HG02981 (cell line): ENCODE data around the gene PIP5KL1.

Experiments used
- ATAC-seq: cut with Tn5 transposase; IDR thresholded peaks from one replicate; pipeline ENCODE4 v1.9.1; 2021; ENCODE audit warnings: mild to moderate bottlenecking, moderate library complexity; ENCODE audit not compliant: unreplicated experiment

PIP5KL1 gene, protein sequence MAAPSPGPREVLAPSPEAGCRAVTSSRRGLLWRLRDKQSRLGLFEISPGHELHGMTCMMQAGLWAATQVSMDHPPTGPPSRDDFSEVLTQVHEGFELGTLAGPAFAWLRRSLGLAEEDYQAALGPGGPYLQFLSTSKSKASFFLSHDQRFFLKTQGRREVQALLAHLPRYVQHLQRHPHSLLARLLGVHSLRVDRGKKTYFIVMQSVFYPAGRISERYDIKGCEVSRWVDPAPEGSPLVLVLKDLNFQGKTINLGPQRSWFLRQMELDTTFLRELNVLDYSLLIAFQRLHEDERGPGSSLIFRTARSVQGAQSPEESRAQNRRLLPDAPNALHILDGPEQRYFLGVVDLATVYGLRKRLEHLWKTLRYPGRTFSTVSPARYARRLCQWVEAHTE

GRCh38 chr9:127930231-127931091 is at the start of gene PIP5KL1:
Gene PIP5KL1, minus strand, starts transcription at chr9:127930777. Its CDS starts 25 bp downstream, at chr9:127930752.
- ATAC-seq, result peak; percentile 77

- peak; percentile 19 for ATAC-seq
Measured at GRCh38 chr9:127980060-127980705, 49.6 kb upstream of the PIP5KL1 start.

- no peak for ATAC-seq
Measured at GRCh38 chr9:127979333-127980059, 48.9 kb upstream of the PIP5KL1 start.

- ATAC-seq, result no peak
Measured at GRCh38 chr9:127979015-127979332, 48.4 kb upstream of the PIP5KL1 start.

- no peak for ATAC-seq
Measured at GRCh38 chr9:127977884-127978647, 47.5 kb upstream of the PIP5KL1 start.

DNA sequence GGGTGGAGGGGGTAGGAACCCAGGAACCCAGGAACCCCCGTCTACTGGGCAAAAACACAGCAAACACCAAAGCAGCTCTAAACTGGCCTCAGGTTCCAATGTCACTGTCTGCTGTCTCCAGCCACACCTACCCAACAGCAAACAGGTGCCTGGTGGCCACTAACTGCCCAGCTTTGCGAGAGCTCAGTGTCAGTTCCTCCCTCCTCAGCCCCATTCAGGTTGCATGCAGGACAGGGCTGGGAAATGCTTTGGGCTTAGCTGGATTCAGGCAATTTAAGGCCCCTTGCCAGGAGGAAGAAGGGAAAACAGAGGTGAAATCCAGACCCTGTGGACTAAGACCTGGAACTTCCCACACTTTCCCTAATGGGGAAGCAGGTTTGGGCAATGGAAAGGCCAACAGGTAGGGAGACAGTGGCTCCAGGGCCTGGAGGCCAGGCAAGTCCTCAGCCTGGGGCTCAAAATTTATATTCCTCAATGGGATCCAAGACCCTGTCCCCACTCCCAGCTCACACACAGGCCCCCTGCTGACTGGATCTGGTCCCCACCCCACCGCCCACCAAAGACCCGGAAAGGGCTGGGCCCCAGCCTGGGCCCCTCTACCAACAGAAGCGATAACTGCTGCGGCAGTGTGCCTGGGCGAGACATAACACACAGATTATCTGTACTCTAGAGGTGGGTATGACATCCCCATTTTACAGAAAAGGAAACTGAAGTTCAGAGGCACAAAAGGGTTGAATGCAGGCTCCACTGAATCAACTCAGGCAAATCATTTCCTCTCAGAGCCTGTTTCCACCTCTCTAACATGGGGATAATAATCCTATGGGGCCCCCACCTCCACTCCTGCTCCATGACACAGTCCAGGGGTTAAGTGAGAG is 46.7 kb upstream of the PIP5KL1 start:
- ATAC-seq, result no peak

GRCh38 chr9:127976498-127976897 is 45.9 kb upstream of the PIP5KL1 start:
- no peak for ATAC-seq

- no peak for ATAC-seq
Measured at GRCh38 chr9:127975376-127976315, 45.1 kb upstream of the PIP5KL1 start.

- no peak for ATAC-seq
Measured at GRCh38 chr9:127974769-127975261, 44.2 kb upstream of the PIP5KL1 start.

DNA sequence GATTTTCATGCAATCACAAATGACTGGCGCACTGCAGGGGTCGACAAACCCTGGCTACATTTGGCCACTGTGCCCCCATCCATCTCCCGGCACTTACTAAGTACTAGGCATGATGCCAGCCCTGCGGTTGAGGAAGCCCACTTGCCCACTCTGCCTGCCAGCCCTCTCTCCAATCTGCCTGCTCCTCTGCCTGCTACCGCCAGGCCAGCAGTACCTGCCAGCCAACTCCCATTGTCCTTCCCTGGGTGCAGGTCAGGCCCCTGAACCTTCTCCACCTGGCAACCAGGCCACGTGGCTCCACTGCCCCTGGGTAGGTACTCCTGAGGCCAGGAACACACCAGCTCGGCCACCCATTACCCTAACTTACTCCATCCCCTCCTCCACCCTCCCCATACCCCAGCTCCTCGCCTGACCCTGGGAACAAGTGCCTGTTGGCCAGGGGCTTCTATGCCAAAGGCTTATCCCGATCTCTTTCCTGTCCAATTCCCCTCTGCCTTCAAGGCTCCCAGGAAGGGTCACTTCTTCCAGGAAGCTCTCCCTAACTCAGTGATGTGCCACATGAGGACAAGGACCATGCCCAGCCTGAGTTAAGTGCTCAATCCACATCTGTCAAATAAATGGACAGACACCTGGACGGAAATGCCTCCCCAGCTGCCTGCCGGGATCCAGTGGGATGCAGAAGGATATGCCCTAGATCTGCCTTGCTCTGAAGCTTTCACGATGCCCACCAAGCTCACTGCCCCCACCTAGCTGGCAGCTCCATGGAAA is 43.6 kb upstream of the PIP5KL1 start:
- no peak for ATAC-seq

DNA sequence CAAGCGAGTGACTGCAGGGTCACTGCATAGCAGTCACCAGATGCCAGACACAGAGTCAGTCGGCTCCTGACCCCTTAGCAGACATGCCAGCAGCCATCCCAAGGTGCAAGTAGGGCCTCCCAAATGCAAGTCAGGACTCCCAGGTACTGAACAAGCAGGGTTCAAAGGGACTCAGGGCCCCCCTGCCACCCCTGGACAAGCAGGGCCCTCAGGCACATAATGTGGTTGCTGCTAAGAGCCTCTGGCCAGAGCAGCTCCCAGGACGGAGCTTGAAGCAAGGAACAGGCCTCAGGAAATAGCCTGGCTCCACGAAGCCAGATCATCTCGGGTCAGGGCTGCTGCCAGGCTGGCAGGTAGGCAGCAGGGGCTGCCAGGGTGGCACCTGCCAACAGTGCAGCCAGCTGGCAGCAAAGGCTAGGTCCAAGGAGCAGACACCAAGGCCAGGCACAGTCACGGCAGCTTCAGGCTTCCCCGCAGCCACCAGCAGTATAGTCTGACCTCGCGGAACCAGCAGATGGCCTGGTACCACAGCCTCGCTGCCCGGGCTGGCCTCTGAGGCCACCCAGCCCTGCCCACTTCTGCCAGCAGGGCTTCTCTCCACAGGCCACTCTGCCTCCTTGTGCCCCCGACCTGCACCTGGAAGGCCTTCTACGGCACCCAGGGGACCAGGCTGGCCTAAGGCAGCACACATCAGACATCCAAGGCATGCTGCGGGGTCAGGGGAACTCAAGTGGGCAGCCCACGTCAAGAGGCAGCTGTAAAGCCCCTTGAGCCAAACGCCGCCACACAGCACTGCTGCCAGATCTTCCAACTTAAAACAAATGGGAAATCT is 42.8 kb upstream of the PIP5KL1 start:
- ATAC-seq, result no peak

DNA sequence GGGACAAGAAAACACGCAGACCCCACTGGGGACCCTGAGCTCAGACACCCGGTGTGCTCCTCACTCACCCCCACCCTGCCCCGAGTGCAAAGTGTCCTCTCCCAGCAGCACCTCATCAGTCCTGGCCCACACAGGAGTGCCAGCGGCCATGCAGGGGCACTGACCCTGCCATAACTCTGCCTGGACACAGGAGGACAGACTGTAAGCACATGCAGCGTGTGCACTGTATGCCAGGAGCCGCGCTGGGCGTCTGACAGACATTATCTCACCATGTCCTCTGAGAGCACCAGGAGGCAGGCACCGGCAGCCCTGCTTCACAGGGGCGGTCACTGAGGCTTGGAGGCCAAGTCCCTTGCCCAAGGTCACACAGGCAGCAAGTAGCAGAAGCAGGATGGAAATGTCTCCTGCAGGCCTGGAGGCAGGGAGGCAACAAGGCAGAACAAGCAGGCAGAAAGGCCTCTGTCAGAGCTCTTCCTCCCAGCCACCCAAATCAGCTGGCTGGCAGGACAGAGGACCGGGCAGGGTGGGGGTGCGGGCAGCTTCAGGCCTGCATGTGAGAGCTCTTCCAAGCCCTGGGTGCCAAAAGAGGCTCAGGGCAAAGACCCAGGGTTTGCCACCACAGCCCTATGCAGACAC is 41.8 kb upstream of the PIP5KL1 start:
- no peak for ATAC-seq

DNA sequence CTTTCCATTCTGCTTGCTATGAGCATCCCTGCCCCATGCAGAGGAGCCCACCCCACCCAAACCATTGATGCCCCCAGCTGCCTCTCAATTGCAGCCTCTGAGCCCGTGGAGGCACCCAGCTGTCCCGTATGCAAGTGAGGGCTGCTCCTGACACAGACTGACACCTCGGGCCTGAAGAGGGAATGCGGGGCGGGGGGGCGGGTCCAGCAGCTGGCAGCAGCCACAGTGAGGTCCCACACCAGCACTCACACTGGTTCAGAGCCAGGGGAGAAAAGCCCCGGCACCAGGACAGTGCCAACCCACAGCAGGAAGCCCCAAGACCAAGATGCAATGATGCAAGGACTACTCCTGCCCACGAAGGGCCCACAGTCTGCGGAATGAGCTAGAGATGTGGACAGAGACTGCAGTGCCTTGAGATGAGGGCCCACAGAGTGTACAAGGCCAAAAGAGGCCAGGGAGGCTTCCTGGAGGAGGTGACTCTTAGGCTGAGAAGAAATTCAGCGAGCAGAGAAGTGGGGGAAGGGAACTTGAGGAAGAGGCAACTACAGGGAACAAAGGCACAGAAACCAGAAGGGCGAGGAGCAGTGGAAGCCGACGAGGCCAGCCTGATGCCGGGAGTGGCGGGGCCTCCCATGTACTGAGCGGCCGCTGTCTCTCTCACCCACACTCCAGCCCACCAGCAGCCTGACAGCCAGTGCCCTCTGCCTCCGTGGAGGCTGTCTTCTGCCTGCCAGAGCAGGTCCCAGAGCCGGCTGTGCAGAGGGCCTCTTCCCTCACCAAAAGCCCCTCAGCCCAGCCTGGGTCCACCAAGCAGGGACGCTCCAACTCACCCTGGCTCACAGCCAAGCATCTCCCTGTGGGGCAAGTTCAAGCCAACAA is 41.0 kb upstream of the PIP5KL1 start:
- ATAC-seq, result no peak

DNA sequence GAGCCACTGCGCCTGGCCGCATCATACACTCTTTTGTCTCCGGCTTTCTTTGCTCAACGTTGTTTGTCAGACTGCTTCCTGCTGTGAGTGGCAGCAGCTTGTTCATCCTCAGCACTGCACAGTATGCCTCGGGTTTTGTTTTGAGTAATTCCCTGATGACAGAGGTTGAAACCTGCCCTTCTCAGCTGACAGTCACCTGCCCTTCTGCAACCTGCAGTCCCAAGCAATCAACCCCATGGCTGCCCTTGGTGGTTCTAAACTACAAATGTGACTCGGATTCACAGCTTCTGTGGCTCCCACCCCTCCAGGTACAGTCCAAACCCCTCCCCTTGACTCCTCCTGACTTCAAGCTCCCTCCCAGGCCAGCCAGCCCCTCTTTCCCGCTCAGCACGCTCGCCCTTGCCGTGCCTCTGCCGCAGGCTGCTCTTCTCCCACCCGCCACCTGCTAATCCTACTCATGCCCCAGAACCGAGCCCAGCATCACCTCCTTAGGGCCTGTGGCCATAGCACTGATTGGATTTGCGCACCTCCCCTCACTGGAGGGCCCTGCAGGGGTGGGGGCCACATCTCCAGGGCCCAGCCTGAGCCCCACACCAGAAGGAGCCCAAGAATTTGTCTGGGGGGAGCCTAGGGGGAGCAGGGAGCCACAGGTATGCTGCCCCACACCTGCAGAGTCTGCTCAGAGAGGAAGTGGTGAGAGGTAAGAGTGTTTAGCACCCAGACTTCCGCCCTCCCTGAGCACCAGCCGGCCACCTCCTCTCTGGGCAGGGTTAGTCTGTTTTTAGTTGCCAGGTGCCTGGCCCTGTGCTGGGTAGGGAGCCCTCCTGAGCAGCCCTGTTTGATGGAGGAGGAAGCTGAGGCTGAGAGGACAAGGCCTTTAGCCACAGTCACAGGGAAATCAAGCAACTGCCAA is 40.1 kb upstream of the PIP5KL1 start:
- ATAC-seq, result peak; percentile 79
